Stimulated activated effector memory CD8-positive, alpha-beta T cell treated with anti-CD3 and anti-CD28 coated beads, Interleukin-12 subunit alpha, Interleukin-12 subunit beta, amount 100 ng/mL, for 72 hours (primary cell): Measurements from ENCODE around the gene RBM19.

Experiments used
- ATAC-seq: fragments of 150-1000 bp; cut with Tn5 transposase; 2 replicates; pipeline ENCODE4 v1.10.0; 2021
- DNase-seq, 2 donors: peaks; one replicate each; pipeline ENCODE4 v3.0.0; 2021 to 2022; ENCODE audit warnings: low spot score in 2 of 2
- H3K27ac Mint-ChIP-seq: one replicate; pipeline ENCODE4 v1.8.0; 2022; ENCODE audit warnings: mild to moderate bottlenecking, mixed read lengths
- H3K36me3 Mint-ChIP-seq: one replicate; pipeline ENCODE4 v1.8.0; 2022; ENCODE audit warnings: mild to moderate bottlenecking, mixed read lengths
- H3K4me1 Mint-ChIP-seq: one replicate; pipeline ENCODE4 v1.8.0; 2022; ENCODE audit warnings: mixed read lengths
- H3K4me3 Mint-ChIP-seq: one replicate; pipeline ENCODE4 v1.8.0; 2022; ENCODE audit warnings: mild to moderate bottlenecking, mixed read lengths
- H3K9me3 Mint-ChIP-seq: one replicate; pipeline ENCODE4 v1.8.0; 2022; ENCODE audit warnings: mixed read lengths

The RBM19 gene

GRCh38 chr12:113860950-113861349 is 105.2 kb downstream of the RBM19 start:
- no peak for ATAC-seq
- peaks cover 51% of the 10 kb centered on the region for H3K4me1 Mint-ChIP-seq
- no peak overlapping the region for H3K27ac Mint-ChIP-seq
- no peak for DNase-seq
- H3K36me3 Mint-ChIP-seq: peaks cover 38% of the 10 kb centered on the region
- no peak overlapping the region for H3K4me3 Mint-ChIP-seq
- H3K9me3 Mint-ChIP-seq: no peaks in the 10 kb centered on the region

- Mint-ChIP-seq H3K4me1 (peaks cover 47% of the 10 kb centered on the region), H3K36me3 (peaks cover 46% of the 10 kb centered on the region)
- ATAC-seq: no peak
Observed at GRCh38 chr12:113860059-113860820, 105.9 kb downstream of the RBM19 start.

GRCh38 chr12:113858841-113859386 is 107.2 kb downstream of the RBM19 start:
- Mint-ChIP-seq H3K36me3 (peaks cover 55% of the 10 kb centered on the region), H3K4me3 (no peak overlapping the region), H3K4me1 (peaks cover 34% of the 10 kb centered on the region), H3K27ac (peak overlapping the region; percentile 65), H3K9me3 (no peaks in the 10 kb centered on the region)
- DNase-seq (no peak), ATAC-seq (no peak)

More at GRCh38 chr12:113860059-113860820, 105.9 kb downstream of the RBM19 start:
- Mint-ChIP-seq H3K4me3 (no peak overlapping the region), H3K27ac (peak overlapping the region; percentile 65), H3K9me3 (no peaks in the 10 kb centered on the region)
- DNase-seq: no peak

- DNase-seq (no peak), ATAC-seq (no peak)
- Mint-ChIP-seq H3K4me1 (peaks cover 20% of the 10 kb centered on the region), H3K9me3 (no peaks in the 10 kb centered on the region), H3K4me3 (no peak overlapping the region), H3K27ac (peak overlapping the region; percentile 66), H3K36me3 (peaks cover 55% of the 10 kb centered on the region)
Observed at GRCh38 chr12:113857371-113857770, 108.8 kb downstream of the RBM19 start.

- peaks cover 52% of the 10 kb centered on the region for H3K36me3 Mint-ChIP-seq
- peak overlapping the region; percentile 66 for H3K27ac Mint-ChIP-seq
- H3K9me3 Mint-ChIP-seq: no peaks in the 10 kb centered on the region
- H3K4me1 Mint-ChIP-seq: peaks cover 8% of the 10 kb centered on the region
- no peak for ATAC-seq
- no peak for DNase-seq
- no peak overlapping the region for H3K4me3 Mint-ChIP-seq
Observed at GRCh38 chr12:113855998-113856397, 110.1 kb downstream of the RBM19 start.

GRCh38 chr12:113854385-113855142 is 111.6 kb downstream of the RBM19 start:
- H3K4me1 Mint-ChIP-seq: peaks cover 8% of the 10 kb centered on the region
- no peak for ATAC-seq
- H3K9me3 Mint-ChIP-seq: no peaks in the 10 kb centered on the region
- H3K27ac Mint-ChIP-seq: no peak overlapping the region
- peaks cover 55% of the 10 kb centered on the region for H3K36me3 Mint-ChIP-seq
- DNase-seq: no peak
- no peak overlapping the region for H3K4me3 Mint-ChIP-seq

GRCh38 chr12:113853491-113853890 is 112.6 kb downstream of the RBM19 start:
- Mint-ChIP-seq H3K36me3 (peaks cover 49% of the 10 kb centered on the region), H3K4me3 (no peak overlapping the region), H3K9me3 (no peaks in the 10 kb centered on the region), H3K27ac (peak overlapping the region; percentile 60), H3K4me1 (peaks cover 8% of the 10 kb centered on the region)
- ATAC-seq: no peak
- no peak for DNase-seq

DNA sequence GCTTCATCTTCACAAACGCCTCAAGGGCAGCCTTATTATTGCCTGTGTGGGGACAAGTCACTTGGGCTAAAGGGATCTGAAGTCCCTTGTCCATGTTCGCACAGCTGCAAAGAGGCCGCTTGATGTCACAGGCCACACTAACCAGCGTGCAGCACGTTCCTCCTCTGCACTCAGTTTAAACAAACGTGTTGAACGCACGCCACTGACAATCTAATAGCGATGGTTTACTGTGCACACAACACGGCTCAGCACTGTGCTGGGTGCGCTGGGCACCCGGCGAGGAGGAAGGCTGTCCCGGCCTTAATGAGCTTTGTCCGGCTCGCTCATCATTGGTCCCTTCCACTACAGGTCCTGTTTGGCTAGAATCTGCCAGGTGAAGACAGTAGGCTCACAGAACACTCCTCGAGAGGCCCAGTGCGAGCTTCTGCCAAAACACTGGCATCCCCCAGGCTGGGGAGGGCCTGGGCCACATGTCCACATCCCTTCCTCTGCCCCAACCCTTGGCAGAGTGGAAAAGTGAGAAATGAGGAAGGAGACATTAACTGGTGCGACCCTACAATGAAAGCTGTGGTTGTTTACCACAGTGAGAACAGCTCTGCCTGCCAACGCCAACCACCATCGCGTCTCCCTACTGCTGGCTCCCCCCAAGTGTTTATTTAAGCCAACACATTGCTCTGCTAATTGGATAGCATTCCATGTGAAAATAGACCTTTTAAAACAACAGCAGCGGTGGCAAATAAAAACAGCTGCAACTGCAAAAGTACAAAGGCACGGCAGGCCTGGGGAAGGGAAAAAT is 113.2 kb downstream of the RBM19 start:
- H3K36me3 Mint-ChIP-seq: peaks cover 49% of the 10 kb centered on the region
- no peak overlapping the region for H3K27ac Mint-ChIP-seq
- DNase-seq (no peak), ATAC-seq (no peak)
- no peaks in the 10 kb centered on the region for H3K9me3 Mint-ChIP-seq
- no peak overlapping the region for H3K4me3 Mint-ChIP-seq
- peaks cover 8% of the 10 kb centered on the region for H3K4me1 Mint-ChIP-seq

GRCh38 chr12:113852264-113852663 is 113.9 kb downstream of the RBM19 start:
- no peaks in the 10 kb centered on the region for H3K9me3 Mint-ChIP-seq
- H3K36me3 Mint-ChIP-seq: peaks cover 47% of the 10 kb centered on the region
- H3K27ac Mint-ChIP-seq: no peak overlapping the region
- ATAC-seq: no peak
- peaks cover 7% of the 10 kb centered on the region for H3K4me1 Mint-ChIP-seq
- no peak for DNase-seq
- no peak overlapping the region for H3K4me3 Mint-ChIP-seq

DNA sequence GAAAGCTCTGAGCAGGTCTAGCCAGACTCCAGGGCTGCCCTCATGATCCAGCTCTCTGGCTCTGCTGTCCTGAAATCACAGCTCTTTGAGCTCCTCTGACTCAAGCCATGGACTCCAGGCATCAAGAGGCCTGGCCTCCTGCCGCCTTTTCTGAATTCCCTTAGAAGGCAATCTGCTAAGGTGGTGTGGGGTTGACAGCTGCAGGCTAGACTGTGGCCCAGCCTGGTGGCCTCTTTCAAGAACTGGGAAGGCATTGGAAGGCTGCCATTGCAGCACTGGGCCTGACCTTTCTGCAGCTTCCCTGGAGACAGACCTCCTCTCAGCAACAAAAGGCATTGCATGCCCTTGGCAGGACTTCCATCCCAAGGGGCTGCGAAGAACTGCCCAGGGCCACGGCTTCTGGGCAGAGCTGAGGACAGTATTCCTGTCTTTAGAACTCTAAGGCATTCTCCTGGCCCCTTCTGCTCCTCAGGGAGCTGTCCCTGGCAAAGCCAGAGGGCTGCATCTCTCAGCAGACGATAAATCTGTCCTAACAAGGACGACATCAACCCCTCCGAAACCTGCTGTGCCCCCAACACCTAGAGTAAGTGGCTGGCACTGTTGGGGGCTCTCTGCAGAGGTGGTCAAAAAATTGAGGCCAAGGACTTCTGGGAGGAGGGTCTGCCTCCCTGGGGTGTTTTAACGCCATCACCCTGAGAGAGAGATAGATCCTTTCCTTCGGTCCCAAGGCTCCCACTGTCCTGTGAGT is 115.6 kb downstream of the RBM19 start:
- DNase-seq: no peak
- no peaks in the 10 kb centered on the region for H3K4me1 Mint-ChIP-seq
- H3K36me3 Mint-ChIP-seq: peaks cover 29% of the 10 kb centered on the region
- no peaks in the 10 kb centered on the region for H3K9me3 Mint-ChIP-seq
- ATAC-seq: no peak
- no peak overlapping the region for H3K4me3 Mint-ChIP-seq
- H3K27ac Mint-ChIP-seq: peak overlapping the region; percentile 63

DNA sequence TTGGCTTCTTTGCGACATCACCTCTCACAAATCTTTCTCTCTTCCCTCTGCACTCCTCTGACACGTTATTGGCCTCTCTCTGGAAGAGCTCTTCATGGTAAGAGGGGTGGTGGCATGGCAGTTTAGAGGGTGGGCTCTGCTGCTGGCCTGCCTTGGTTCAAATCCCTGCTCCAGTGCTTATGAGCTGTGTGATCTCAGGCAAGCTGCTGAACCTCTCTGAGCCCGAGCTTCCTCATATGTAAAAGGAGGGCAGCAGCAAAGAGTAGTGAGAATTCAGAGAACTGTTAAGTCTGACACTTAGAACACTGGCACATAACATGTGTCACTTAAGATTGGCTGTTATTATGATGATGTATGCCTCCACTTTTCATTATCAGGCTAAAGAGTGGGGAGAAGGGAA is 118.3 kb downstream of the RBM19 start:
- Mint-ChIP-seq H3K4me1 (peaks cover 5% of the 10 kb centered on the region), H3K27ac (peak overlapping the region; percentile 26), H3K36me3 (peaks cover 31% of the 10 kb centered on the region), H3K9me3 (no peaks in the 10 kb centered on the region), H3K4me3 (no peak overlapping the region)
- ATAC-seq (no peak), DNase-seq (no peak)

DNA sequence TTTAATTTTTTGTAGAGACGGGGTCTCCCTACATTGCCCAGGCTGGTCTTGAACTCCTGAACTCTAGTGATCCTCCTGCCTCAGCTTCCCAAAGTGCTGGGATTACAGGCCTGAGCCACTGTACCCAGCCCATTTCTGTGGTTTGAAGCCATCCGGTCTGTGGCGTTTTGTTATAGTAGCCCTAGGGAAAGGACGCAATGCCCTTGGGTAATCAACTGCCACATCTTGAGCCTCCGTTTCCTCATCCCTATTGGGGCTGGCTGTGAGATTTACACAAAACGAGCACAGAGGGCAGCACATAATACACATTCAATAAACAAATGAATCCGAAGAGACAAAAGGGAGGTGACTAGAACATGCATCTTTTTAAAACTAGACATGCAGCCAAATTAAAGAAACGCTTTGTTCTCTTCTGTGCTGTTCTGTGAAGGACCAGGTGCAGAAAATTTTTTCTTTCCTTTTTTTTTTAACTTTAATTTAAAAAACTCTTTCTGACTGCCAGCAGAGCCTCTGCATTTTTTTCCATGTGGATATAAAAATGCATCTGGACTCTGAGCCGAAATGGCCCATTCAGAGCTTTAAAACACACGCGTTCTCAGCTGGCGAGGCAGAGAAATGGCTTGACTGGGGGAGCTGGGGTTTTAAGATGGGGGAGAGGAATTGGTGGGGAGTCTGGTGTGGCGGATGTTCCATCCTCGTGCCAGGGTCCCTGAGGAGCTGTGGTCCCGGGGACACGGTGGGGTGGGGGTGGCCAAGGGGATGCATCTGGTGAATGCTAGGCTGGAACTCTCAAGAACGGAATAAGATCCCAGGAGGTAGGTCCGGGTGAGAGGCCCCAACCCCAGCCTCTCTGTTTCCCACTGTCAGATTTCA is 119.0 kb downstream of the RBM19 start:
- H3K4me1 Mint-ChIP-seq: peaks cover 5% of the 10 kb centered on the region
- no peak overlapping the region for H3K4me3 Mint-ChIP-seq
- H3K27ac Mint-ChIP-seq: peak overlapping the region; percentile 26
- no peak for ATAC-seq
- no peaks in the 10 kb centered on the region for H3K9me3 Mint-ChIP-seq
- no peak for DNase-seq
- H3K36me3 Mint-ChIP-seq: peaks cover 37% of the 10 kb centered on the region

DNA sequence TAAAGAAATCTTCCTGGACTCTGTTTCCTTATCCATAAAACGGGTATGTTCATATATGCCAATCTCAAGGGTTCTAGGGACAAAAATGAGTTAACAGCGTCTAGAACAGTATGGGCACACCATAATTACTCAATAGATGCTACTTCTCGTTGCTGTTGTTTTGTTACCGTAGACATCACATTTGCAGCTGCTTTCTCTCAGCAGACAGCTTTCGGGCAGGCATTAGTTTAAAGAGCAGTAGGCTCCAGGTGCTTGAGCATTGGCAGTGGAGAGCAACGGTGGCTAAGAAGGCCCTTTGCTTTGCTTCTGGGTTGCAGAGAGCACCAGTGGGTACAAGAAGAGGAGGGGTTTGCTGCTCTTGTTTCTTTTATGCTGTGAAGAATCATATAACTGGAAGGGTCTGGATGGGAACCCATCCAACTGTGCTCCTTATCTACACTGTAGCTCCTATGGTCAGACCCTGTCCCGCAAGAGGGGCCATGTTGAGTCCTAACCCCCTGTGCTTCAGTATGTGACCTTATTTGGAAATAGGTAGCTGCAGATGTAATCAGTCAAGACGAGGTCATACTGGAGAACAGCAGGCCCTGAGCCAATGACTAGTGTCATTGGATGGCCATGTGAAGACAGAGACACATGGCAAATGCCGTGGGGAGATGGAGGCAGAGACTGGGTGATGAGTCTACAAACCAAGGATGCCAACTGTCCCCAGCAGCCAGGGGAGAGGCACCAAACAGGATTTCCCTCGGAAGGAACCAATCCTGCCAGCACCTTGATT is 120.0 kb downstream of the RBM19 start:
- peaks cover 35% of the 10 kb centered on the region for H3K36me3 Mint-ChIP-seq
- ATAC-seq: no peak
- H3K4me3 Mint-ChIP-seq: no peak overlapping the region
- H3K27ac Mint-ChIP-seq: peak overlapping the region; percentile 78
- no peak for DNase-seq
- peaks cover 5% of the 10 kb centered on the region for H3K4me1 Mint-ChIP-seq
- H3K9me3 Mint-ChIP-seq: no peaks in the 10 kb centered on the region
